GM13977 (cell line): Measurements from ENCODE around the gene PJA2.

Source experiments
- DNase-seq: peaks from one replicate; pipeline ENCODE4 v3.0.0; 2012; ENCODE audit warnings: low spot score
- in situ Hi-C: fragments of 300-500 bp; cut with MboI; formaldehyde crosslinking; loops from one replicate; pipeline ENCODE4 v1.12.0; 2022; ENCODE audit warnings: low sequenced_read_pairs, low pct_unique_long_range_greater_than_20kb, mixed read lengths, inconsistent platforms; ENCODE audit not compliant: unreplicated experiment
- TF ChIP-seq, protein P1 (sequence below): IDR thresholded peaks from 2 replicates; pipeline ENCODE4 v1.5.1; 2012; ENCODE audit warnings: mild to moderate bottlenecking, control low read depth; ENCODE audit not compliant: insufficient read depth; ENCODE audit errors: extremely low read depth, missing control alignments

Gene PJA2

DNA sequence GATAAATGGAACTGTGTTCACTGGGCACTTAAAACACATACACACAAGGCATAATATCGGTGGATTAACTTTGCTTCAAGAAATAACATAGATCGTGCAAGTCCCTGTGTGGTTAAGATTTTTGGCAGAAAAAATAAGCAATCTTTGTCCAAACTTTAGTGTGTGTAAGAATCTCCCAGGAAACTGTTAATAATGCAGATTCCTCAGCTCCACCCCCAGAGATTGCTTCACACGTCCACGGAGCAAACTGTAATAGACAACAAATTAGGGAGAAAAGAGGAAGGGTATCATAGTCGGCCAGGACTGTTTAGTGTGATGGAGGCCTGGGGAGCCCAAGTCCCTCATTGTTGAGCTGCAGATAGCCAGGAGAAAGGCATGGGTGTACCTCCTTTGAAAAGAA is 84.8 kb downstream of the PJA2 start:
- TF ChIP-seq, protein P1, sequence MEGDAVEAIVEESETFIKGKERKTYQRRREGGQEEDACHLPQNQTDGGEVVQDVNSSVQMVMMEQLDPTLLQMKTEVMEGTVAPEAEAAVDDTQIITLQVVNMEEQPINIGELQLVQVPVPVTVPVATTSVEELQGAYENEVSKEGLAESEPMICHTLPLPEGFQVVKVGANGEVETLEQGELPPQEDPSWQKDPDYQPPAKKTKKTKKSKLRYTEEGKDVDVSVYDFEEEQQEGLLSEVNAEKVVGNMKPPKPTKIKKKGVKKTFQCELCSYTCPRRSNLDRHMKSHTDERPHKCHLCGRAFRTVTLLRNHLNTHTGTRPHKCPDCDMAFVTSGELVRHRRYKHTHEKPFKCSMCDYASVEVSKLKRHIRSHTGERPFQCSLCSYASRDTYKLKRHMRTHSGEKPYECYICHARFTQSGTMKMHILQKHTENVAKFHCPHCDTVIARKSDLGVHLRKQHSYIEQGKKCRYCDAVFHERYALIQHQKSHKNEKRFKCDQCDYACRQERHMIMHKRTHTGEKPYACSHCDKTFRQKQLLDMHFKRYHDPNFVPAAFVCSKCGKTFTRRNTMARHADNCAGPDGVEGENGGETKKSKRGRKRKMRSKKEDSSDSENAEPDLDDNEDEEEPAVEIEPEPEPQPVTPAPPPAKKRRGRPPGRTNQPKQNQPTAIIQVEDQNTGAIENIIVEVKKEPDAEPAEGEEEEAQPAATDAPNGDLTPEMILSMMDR: no peak
- DNase-seq: no peak
- in situ Hi-C loops: no loop called here

DNA sequence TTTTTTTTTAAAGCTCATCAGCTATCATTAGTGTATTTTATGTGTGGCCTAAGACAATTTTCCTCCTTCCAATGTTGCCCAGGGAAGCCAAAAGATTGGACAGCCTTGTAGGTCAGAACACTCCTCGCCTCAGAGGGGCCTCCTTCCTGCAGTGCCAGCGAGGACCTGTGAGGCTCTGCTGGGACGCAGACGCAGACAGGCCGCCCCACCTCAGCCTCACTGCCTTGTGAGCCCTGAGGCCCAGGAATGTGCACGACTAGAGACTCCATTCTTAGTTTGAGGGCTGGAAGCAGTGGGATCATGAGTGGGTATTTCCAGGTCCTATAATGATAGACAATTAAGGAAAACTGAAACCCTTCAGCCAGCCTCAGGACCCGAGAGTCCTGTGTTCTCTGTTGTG is 85.4 kb downstream of the PJA2 start:
- TF ChIP-seq, protein P1: no peak
- in situ Hi-C loops: no loop called here
- no peak for DNase-seq

DNA sequence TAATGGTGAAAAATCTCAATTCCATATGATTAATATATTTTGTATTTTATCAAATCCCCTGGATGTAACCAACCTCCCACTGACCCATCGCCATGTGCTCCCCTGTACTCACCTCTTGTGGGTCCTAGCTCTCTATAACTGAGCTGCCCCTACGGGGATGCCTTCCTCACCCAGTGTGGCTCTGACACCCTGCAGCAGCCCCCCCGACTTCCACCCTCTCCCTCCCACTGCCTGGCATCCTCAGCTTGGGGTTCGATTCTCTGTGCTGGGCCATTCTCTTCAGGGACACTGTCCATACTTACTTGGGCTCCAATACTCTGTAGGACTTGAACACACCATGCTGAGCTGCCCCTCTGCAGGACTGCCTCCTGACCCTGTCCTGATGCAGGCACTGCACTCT is 87.1 kb downstream of the PJA2 start:
- in situ Hi-C loops: no loop called here
- TF ChIP-seq, protein P1: no peak
- no peak for DNase-seq

DNA sequence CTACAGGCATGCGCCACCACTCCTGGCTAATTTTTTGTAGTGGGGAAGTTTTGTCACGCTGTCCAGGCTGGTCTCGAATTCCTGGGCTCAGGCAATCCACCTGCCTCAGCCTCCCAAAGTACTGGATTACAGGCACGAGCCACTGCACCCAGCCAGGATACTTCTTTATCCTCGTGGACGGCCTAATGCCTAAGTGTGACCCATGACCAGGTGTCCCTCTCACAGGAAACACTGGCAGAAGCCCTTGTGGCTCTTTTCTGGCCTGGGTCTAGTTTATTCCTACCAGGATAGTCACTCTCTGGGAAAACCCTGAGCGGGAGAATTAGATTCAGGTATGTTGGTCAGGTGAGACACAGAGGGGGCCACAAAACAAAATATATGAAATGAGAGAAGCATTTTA is 90.4 kb downstream of the PJA2 start:
- no peak for DNase-seq
- TF ChIP-seq, protein P1: no peak
- in situ Hi-C loops: no loop called here

DNA sequence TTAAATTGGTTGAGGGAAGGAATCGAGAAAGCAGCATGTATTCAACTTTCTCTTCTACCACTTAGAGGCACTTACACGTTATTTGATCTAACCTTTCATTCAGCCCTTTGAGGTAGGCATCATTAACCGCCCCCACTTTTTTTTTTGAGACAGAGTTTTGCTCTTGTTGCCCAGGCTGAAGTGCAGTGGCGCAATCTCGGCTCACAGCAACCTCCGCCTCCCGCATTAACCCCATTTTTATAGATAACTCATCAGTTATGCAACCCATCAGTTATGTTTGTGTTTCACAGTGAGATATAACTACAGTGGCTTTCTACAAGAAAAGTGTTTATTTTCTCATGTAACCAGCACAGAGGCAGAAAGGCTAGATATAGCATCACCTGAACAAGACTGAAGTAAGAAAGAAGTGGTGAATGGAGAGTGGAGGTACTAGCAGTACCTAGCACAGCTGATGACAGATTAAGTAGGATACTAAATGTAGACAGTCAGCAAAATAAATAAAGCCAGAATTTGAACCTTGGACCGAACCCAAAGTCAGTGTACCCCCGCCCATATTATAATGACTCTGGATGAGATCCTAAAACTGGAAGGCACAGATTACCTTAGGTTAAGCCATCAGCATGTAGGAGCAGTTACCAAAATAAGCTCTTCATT is 91.2 kb downstream of the PJA2 start:
- in situ Hi-C loops: no loop called here
- no peak for DNase-seq
- TF ChIP-seq, protein P1: no peak

DNA sequence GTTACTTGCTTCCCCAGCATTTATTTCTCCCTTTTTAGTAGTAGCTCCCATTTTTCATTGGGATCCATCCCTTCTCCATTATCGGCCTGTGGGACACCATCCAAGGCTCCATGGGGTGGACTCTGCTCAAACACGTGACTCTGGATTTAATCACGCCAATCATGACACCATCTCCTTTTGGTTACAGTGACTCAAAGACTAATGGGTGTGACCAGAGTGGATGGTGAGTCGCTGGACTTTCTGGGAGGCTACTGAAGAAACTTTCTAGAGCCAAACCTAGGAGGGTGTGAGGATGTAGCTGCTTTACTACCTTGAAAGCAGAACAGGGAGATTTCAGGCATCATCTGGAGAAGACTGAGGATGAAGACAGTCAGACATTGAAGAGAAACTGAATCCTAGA is 93.1 kb downstream of the PJA2 start:
- DNase-seq: no peak
- in situ Hi-C loops: no loop called here
- TF ChIP-seq, protein P1: no peak
